NCI-H446 (cell line): ENCODE measurements around the gene FBXW7.
"Not testable (repeated sequence)": the region's sequence is repeated elsewhere in the genome, so short reads cannot be mapped to it uniquely, and the experiment has no call there.

Experiments
- DNase-seq, 2 experiments: peaks; one replicate each; lab custom pipeline; 2025; lab: John Stamatoyannopoulos, UW

FBXW7 gene

DNA sequence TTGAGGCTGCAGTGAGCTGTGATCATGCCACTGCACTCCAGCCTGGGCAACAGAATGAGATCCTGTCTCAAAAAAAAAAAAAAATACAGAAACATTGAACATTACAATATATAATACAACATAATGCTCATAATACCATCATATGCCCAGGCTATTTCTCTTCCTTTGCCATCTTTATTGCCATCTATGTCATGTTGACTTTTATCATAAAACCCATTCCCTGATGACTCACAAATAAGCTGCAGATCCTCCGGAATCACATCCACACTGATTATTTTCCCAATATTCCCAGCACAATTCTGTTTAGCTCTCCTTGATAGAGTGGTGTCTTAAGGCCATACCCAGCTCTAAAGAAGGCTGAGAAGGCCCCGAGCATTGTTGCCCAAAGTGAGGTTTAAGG, 9.2 kb upstream of the FBXW7 start:
- DNase-seq = no peak

DNA sequence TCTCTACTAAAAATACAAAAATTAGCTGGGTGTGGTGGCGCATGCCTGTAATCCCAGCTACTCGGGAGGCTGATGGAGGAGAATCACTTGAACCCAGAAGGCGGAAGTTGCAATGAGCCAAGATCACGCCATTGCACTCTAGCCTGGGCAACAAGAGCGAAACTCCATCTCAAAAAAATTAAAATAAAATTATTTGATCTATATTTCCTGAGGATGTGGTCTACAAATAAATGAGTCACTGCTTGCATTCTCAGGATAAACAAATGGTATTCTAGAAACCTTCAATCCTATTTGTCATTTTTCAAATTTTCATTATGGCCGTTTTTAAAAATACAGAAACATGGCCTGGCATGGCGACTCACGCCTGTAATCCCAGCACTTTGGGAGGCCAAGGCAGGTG, 8.6 kb upstream of the FBXW7 start:
- DNase-seq = not testable (repeated sequence)

DNA sequence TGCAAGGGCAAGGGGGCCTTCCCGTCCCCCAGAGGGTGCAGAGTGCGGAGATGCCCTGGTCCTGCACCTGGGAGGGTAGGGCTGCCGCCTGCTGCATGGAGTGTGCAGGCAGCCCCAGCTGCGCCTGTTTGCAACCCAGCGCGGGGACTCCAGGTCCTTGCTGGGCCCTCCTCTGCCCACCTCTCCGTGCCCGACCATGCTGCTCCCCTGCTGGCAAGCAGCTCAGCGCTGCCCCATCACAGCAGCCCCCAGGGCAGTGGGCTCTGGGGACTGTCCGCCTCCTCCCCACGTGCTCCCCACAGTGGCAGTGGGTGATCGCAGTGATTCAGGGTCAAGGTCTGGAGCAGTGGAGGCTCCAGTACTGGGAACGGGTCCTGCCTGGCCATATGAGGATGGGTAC, 5.0 kb upstream of the FBXW7 start:
- no peak for DNase-seq

DNA sequence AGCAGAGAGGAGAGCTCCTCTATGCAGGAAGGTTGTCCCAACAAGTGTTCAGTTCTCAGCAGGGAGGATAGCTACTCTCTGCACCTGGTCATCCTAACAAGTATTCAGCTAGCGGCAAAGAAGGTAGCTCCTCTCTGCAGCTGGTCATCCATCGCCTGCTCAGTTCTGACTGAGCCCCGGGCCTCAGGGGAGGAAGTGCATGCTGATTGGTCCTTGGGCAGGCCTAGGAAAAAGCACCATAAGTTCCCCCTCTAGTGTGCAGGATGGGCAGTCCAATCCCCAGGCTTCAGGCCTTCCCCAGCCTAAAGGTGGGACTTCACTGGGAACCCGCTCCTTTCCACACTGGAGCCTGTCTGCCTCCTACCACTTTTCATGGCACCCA, 4.4 kb upstream of the FBXW7 start:
- no peak for DNase-seq

DNA sequence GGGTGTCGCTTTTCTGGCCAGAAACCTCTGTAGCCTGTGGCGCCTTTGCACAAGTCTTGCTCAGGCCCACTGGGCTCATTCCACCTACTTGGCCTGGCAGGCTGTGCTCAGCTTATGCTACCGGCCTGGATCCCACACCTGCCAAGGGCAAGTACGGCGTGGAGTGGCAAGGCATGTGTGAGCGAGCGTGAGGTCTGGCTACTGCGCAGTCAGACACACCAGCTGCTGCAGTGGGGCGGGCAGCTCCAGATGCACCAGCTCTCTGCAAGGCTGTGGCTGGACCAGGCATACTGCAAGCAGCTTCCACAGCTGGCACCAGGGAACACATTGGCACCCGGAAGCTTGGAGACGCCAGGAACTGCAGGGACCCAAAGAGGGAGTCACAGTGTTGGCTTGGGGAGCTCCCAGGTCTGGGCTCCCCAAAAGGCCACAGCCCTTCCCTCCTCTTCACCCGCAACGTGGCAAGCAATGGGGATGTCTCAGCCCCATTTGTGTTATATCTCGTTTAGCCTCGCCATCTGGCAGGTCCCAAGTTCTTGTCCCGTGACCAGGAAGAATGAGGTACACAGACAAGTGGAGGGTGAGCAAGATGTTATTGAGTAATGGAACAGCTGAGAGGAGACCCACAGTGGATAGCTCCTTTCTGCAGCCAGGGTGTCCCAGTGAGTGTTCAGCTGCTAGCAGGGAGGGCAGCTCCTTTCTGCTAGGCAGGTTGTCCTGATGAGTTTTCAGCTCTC, 3.8 kb upstream of the FBXW7 start:
- DNase-seq = no peak

DNA sequence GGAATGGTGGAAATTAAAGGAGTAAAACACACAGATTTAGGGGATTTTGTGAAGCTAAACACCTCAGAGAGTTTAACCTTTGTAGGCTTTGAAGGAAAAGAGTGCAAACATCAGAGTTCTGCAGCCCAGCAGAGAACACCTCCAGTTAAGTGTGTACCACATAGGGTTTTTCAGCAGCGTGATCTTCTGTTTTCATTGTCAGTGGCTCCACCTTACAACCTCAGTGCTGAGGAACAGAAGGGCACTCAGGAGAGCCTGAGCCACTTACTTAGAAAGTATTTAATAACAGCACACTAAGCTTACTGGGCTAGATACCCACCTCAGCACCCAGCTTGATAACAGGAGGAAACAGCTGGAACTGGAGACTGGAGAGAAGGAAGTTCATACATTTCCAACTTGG, 2.0 kb upstream of the FBXW7 start:
- no peak for DNase-seq

DNA sequence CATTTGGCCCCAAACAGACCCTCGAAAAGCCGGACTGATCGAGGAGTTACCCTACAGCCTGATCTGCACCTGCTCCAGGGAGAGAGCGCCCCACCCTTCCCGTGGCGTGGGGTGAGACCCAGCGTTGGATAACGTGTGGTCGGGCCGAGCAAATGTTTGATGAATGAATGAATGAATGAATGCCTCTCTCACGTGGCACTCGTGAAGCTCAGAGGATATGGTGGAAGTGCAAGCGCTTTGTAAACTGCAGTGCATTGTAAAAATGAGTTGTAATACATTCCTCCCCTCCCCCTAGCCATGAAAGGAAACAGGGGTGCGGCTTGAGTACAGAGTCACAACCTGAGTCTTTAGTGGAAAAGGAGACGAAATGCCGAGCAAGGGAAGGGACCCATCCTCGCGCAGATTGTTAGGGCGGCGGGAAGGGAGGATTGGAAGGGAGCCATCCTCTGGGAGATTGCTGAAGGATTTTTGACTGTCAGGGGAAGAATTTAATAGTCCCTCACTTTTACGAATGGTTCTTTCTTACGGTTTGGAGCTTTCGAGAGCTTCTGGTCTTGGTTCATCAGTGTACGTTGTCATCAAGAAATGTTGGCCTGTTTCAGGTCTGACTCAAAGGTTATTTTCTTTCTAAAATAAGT, 772 bp upstream of the FBXW7 start:
- DNase-seq = no peak

DNA sequence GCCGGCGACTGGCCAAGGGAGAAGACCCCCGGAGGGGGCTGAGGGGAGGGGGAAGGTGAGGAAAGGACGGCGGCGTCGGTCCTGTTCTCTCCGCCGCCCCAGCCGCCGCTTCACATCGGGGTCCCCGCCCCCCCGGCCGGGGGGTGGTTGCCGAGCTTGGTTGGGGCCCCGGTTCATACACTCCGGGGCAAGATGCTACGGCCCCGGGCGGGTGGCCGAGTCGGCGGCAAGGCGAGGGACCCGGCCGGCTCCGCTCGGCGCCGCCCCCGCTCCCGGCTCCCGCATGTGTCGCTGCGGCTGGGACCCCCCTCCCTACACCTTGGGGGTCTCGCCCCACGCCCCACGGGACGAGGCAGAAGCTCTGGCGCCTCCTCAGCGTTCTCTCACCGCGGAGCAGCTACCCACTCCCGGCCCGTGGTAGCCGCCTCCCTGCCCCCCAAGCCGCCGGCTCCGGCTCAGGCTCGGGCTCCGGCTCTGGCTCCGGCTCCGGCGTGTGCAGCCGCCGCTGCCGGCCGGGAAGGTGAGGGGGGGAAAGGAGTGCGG, 461 bp downstream of the FBXW7 start:
- no peak for DNase-seq

DNA sequence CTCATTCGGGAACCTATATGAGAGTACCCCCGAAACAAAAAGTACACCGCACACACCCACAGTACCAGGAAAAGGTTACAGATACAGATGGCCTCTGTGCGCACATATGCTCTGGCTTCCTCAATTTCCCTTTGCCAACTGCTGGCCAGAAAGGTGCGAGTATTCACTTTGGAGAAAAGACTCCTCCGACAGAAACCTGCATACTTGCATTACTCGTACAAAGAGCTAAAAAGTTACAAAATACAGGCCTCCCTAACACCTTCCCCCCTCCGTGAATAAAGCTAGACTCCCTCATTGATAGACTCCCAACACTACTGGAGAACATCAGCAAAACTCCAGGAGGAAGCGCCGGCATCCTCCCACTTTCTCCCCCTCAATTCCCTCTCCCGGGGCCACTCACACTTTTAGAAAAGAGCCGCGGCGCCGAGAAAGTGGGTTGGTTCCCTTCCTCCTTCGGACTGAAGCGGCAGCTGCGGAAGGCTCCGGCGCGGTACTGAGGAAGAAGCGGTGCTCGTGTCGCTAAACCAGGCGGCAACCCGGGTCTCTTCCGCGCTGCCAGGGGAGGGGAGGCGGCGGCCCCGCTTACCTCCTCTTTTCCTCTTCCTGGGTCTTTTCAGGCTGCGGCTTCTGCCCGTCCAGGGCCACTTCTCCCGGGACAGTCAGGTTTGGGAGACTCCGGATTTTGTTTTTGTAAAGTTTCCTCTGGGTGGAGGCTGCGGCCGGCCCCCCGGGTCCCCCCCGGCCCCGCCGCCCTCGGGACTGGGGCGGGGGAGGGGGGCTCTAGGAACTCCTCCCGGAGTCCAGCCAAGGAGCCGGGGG, 1.1 kb downstream of the FBXW7 start:
- no peak for DNase-seq

DNA sequence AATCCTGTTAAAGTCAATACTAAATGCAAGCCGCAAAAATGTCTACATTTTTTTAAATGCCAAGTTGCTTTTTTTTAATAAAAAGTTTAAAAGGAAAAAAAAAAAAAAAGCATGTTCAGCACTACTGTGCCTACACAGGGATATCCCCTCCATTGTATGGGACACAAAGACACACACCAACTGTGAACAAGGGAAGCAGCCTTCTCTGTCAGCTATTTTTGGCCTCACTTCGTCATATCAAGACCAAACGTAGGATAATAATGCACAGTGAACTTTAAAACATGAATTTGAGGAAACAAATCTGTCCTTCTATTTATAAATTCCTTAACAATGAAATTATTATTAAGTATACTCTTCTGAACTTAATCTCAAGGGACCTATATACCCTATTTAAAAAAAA, 4.4 kb downstream of the FBXW7 start:
- DNase-seq = no peak

DNA sequence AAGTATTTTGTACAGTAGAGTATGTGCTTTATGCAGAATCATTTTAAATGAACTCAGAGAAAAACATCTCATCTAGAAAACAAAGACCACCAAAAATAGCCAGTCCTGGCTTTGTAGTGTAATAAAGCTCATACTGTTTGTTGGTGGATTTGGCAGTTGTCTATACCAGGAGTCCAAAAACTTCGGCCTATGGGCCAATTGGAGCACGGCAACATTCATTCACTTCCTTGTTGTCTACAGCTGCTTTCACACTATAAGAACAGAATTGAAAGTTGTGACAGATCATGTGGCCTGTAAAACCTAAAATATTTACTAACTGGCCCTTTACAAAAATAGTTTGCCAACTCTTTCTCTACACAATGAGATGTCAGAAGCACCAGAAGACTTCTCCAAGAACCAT, 5.3 kb downstream of the FBXW7 start:
- no peak for DNase-seq

DNA sequence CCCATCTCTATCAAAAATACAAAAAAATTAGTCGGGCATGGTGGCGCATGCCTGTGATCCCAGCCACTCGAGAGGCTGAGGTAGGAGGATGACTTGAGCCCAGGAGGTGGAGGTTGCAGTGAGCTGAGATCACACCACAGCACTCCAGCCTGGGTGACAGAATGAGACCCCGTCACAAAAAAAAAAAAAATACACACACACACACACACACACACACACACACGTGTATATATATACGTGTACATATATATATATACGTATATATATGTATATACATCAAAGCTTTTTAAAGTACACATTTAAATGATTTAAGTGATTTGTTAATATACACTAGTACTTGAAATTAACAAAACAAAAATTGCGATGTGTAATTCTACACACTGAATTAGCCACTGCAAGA, 6.0 kb downstream of the FBXW7 start:
- DNase-seq = no peak

DNA sequence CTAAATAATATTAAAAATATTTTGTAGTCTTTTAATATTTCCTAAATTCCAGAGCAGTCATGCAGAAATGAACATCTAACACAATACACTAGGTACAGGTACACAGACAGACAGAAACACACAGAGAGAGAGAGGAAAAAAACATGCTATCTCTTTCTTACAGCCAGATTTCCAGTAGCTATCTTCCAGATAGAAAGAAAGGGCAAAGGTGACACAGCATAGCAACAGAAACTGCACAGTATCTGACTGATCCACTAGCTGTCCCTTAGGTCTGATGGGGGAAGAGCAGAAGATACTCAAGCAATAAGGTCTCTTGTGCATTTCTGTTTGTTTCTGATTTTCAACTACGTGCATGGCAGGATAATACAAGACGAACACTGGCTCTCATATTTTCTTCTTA, 7.8 kb downstream of the FBXW7 start:
- no peak for DNase-seq

DNA sequence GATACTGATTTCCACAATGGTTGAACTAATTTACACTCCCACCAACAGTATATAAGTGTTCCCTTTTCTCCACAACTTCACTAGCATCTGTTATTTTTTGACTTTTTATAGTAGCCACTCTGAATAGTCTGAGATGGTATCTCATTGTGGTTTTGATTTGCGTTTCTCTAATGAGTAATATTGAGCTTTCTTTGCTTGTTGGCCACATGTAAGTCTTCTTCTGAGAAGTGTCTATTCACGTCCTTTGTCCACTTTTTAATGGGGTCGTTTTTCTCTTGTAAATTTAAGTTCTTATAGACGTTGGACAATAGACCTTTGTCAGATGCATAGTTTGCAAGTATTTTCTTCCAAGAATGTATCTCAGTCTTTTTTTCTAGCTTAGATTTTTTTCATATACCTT, 10.0 kb downstream of the FBXW7 start:
- no peak for DNase-seq

DNA sequence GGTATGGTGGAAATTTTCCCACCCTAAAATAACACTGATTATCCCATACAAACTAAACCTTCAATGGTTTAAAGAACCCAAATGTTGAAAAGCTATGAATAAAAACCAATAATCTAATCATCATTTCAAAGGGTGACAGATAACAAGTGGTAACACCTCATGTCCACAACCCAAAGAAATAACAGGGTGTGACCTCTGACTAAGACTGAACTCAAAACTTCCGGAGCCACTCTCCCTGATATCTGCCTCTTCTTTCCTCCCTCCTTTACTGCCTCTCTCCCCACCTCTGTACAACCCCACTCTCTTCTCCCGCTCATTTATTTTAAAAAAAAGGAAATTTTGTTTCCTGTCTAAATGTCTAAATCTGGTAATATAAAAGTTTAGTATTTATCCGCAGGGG, 11.5 kb downstream of the FBXW7 start:
- DNase-seq = no peak

DNA sequence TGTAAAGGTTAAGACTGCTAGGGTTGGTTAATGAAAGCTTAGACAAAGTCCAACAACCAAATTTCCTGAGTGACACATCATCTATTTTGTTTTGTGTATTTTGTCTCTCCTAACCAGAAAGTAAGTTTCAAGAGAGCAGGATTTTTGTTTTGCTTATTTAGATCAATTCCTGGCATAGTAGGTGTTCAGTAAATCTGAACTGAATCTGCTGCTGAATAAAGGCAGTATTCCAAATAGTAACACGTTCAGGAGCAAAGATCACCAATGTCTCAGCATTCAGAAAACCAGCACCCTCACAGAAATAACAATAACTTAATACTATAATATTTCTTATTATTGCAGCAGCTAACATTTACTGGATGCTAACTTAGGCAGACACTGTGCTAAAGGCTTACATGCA, 12.2 kb downstream of the FBXW7 start:
- DNase-seq = no peak

DNA sequence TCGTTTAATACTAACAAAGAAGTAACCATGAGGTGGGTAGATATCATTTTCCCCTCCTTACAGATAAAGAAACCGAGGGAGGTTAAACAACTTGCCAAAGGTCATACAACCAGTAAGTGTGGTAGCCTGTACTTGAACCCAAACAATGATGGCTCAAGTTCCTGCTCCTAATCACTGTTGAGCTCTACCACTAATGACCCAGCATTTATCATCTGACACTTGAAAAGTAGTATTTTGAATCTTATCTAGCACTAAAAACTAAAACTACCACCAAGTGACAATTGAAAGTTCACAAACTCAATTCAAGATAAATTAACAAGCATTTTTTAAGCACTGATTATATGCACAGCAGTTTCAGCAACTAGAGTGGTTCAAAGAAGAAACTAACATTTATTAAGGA, 13.1 kb downstream of the FBXW7 start:
- no peak for DNase-seq

DNA sequence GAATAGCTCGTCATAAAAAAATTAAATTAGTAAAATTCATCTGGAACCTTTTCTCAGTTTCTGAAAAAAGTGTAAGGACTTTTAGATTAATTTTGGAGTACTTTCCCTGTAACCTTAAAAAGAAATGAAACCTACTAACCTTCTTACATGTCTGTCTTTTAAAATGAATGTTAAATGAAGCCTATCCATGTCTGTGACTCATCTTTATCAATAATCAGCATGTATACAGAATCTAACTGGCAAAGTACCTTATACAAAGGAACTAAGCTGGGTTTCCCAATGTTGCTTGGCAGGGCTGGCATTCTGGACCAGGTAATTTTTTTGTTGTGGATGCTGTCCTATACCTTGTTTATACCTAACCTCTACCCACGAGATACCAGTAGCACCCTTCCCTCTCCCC, 13.6 kb downstream of the FBXW7 start:
- DNase-seq = no peak

DNA sequence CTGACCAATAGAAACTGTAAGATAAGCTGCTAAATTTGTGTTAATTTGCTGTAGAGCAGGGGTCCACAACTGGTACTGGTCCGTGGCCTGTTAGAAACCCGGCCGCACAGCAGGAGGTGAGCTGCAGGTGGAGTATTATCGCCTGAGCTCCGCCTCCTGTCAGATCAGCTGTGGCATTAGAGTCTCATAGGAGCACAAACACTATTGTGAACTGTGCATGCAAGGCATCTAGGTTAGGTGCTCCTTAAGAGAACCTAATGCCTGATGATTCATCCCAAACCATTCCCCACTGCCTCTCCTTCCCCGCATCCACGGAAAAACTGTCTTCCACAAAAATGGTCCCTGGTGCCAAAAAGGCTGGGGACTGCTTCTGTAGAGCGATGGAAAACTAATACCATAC, 19.7 kb downstream of the FBXW7 start:
- no peak for DNase-seq

DNA sequence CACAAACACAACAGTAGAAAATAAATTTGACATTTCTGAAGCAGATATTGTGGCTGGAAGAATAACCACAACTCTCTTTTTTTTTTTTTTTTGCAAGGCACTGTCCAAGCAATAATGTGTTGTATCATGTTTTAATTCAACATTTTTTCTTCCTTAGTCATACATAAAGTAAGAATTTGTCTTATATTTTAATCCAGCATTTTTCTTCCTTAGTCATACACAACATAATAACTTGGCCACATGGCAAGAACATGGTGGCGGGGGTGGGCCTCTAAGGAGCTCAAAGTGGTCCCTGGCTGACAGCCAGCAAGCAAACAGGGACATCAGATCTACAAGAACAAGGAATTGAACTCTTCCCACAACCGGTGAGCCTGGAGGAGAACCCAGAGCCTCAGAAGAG, 20.2 kb downstream of the FBXW7 start:
- no peak for DNase-seq

DNA sequence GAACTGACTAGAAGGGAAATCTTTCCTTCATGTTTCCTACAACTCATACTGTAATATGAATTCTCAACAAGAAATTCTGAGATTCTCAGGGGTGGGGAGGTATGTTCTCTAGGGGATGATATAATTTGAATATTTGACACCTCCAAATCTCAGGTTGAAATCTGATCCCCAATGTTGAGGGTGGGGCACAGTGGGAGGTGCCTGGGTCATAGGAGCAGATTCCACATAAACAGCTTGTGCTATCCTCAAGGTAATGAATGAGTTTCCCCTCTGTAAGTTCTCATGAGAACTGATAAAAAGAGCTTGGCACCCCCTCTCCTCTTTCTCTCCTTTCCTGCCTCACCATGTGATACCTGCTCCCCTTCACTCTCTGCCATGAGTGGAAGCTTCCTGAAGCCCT, 21.5 kb downstream of the FBXW7 start:
- no peak for DNase-seq

DNA sequence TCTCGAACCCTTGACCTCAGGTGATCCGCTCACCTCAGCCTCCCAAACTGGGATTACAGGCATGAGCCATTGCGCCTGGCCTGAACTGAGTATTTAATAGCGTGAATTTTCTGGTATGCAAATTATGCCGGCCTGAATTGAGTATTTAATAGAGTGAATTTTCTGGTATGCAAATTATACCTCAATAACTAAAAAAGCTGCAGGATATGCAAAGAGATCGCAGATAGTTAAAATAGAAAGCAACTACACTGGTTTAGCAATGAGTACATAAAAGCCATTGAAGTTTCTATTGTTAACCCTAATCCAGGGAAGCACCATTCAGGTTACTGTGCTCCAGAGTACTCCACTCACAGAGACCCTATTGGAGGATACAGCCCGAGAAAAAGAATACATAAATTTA, 22.8 kb downstream of the FBXW7 start:
- DNase-seq = no peak

DNA sequence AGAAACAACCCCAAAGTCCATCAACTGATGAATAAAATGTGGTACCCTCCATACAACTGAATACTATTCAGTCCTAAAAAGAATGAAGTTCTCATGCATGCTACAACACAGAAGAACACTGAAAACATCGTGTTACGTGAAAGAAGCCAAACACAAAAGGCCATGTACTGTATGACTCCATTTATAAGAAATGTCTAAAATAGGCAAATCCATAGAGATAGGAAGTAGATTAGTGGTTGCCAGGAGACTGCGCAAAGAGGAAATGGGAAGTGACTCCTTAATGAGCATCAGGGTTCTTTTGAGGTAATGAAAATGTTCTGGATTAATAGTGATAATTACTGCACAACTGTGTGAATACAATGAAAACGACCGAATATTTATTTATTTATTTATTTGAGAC, 23.4 kb downstream of the FBXW7 start:
- no peak for DNase-seq
